Lower lobe of right lung (tissue), 2 donors: ENCODE data around the gene PIK3C3. TPM values are rescaled to one million over a fixed set of nuclear protein-coding genes. Genes with fewer than 3 reads are reported as not detected.
A peak's percentile ranks its signal among the peaks of the same experiment; 100 is the strongest.

Source experiments
- ATAC-seq, 2 donors: fragments of 200-7000 bp; cut with Tn5 transposase; one replicate each; pipeline ENCODE4 v1.9.1; 2020 to 2022; ENCODE audit warnings: mild to moderate bottlenecking in 2 of 2, moderate library complexity in 2 of 2
- DNase-seq: peaks from one replicate; pipeline ENCODE4 v3.0.0-alpha.2; 2020
- H3K27ac ChIP-seq: fragments of 200-600 bp; one replicate; pipeline ENCODE4 v1.8.0; 2022
- H3K27me3 ChIP-seq: fragments of 200-600 bp; one replicate; pipeline ENCODE4 v1.8.0; 2022; ENCODE audit warnings: low read depth
- H3K36me3 ChIP-seq: fragments of 200-600 bp; one replicate; pipeline ENCODE4 v1.8.0; 2022; ENCODE audit warnings: mild to moderate bottlenecking
- H3K4me1 ChIP-seq: fragments of 200-600 bp; one replicate; pipeline ENCODE4 v1.8.0; 2022
- H3K4me3 ChIP-seq: fragments of 200-600 bp; one replicate; pipeline ENCODE4 v1.8.0; 2022; ENCODE audit warnings: mild to moderate bottlenecking
- H3K9me3 ChIP-seq: fragments of 200-600 bp; one replicate; pipeline ENCODE4 v1.8.0; 2022
- intact Hi-C: fragments of 100-400 bp; cut with DNase I; formaldehyde crosslinking; loops from one replicate; pipeline ENCODE4 v1.11.0; 2022
- total RNA-seq: library from RNA; stranded (reverse); fragmentation: NEBNext Ultra II Directional; extraction: Animal tissue kit (Norgen Biotek cat#: 25700); gene quantifications from one replicate; pipeline ENCODE4 v1.2.1, GENCODE V29; 2021
- TF ChIP-seq, protein P1 (sequence below): fragments of 200-600 bp; IDR thresholded peaks from one replicate; pipeline ENCODE4 v1.8.0; 2022; ENCODE audit warnings: antibody characterized with exemption, mild to moderate bottlenecking
- donor health status: DM: no; HTN: yes; CAD: no; lungs with severe emphysema.

Gene PIK3C3
- total RNA-seq, 1 donor from 2014 or later = 51.2 TPM

DNA sequence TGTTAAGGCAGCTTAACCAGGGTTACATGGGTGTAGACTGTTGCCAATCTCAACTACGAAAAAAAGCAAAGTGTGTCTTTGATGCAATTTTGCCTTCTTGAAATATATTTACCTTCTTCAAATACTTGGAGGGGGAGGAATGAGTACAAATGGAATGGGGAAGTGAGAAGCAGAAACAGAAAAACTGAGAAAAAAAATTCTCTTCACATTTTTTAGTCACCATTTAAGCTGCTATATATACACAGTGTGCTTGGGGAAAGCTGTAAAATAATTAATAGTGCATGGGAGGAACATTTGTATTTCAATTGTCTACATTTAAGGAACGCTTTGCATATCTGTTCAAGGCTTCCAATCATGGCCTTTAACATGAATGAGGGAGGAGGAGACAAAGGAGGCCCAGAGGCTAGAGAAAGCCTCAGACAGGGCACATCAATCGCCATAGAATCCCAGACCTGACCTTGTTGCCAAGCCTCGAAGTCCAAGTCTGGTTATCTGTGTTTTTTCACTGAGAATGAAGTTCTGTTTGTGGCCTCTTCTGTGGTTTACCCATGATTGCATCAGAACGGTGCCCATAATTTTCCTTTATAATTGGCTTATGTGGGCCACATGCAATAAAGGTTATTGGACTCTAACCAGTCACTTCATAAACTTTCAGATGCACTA is 158.6 kb downstream of the PIK3C3 start:
- Histone ChIP-seq H3K4me1 (peaks cover 16% of the 10 kb centered on the region), H3K36me3 (no peaks in the 10 kb centered on the region), H3K9me3 (no peaks in the 10 kb centered on the region), H3K27me3 (no peaks in the 10 kb centered on the region), H3K27ac (peak overlapping the region; percentile 38), H3K4me3 (no peak overlapping the region)
- ATAC-seq (peak; percentile 35 to 66), DNase-seq (no peak)
- TF ChIP-seq, protein P1, sequence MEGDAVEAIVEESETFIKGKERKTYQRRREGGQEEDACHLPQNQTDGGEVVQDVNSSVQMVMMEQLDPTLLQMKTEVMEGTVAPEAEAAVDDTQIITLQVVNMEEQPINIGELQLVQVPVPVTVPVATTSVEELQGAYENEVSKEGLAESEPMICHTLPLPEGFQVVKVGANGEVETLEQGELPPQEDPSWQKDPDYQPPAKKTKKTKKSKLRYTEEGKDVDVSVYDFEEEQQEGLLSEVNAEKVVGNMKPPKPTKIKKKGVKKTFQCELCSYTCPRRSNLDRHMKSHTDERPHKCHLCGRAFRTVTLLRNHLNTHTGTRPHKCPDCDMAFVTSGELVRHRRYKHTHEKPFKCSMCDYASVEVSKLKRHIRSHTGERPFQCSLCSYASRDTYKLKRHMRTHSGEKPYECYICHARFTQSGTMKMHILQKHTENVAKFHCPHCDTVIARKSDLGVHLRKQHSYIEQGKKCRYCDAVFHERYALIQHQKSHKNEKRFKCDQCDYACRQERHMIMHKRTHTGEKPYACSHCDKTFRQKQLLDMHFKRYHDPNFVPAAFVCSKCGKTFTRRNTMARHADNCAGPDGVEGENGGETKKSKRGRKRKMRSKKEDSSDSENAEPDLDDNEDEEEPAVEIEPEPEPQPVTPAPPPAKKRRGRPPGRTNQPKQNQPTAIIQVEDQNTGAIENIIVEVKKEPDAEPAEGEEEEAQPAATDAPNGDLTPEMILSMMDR = no peak
- intact Hi-C loops = no loop called here

GRCh38 chr18:42114310-42114943 is 159.4 kb downstream of the PIK3C3 start:
- Histone ChIP-seq H3K36me3 (no peaks in the 10 kb centered on the region), H3K4me1 (peaks cover 16% of the 10 kb centered on the region), H3K9me3 (no peaks in the 10 kb centered on the region), H3K4me3 (no peak overlapping the region), H3K27me3 (no peaks in the 10 kb centered on the region), H3K27ac (peak overlapping the region; percentile 38)
- intact Hi-C loops = no loop called here
- ATAC-seq (peak; percentile 88 to 95), DNase-seq (no peak)
- TF ChIP-seq, protein P1 = peak; percentile 84

DNA sequence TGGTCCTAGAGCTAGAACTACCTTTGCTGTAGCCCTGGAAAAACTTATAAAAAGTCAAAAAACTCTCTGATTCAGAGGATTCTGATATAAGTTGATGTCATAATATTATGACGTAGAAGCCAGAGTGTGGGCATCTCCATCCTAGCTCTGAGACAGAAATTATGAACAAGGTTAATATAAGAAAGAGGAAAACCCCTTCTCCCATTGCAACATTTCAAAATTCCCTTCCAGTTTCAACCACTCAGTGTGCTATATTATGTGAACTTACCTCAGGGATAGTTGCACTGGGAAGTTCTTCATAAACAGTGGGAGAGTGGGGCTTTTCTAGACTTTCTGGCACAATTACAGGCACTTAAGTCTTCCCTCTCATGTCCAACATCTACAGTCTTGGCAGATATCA is 171.6 kb downstream of the PIK3C3 start:
- DNase-seq (no peak), ATAC-seq (no peak)
- no peaks in the 10 kb centered on the region for H3K36me3 ChIP-seq
- intact Hi-C loops = no loop called here
- TF ChIP-seq, protein P1 = no peak
- no peaks in the 10 kb centered on the region for H3K4me1 ChIP-seq
- no peak overlapping the region for H3K4me3 ChIP-seq
- no peaks in the 10 kb centered on the region for H3K27me3 ChIP-seq
- no peak overlapping the region for H3K27ac ChIP-seq
- no peaks in the 10 kb centered on the region for H3K9me3 ChIP-seq

DNA sequence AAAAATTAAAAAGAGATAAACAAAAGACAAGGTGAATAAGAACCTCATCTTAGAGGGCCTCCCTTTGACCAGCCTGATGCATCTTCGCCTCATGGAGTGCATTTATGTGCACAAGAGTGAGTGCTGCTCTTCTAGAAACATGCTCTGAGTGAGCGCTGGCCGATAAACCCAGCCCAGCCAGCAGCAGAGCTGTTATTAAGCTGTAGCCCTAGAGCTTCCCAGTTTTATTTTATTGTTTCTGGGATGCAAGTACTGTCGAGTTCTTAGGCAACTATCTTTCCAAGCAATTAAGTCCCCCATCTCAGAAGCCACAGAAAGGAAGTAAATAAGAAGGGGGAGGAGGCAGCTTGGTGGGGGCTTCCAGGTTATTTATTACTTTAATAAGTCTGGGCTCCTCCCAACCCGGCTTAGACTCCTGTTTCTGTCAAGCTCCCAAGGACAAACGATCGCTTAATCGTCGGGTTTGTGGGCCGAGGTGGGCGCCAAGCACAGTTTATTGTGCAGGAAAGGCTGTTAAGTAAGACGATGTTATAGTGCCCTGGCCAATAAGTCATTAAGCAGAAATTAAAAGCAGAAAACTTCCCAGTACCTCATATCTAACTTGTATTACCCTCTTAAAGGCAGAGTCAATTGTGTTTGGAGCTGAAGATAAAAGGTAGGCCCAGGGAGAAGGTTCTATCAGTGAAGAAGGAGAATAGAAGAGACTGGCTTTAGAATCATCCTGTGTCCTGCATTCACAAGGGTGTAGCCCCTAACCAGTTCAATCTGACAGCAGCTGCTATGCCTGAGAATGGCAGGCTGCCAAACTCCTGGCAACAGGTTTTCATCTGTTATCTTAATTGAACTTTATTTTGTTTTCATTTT is 176.3 kb downstream of the PIK3C3 start:
- intact Hi-C loops = no loop called here
- DNase-seq = no peak

GRCh38 chr18:42131930-42132244 is 176.9 kb downstream of the PIK3C3 start:
- no peaks in the 10 kb centered on the region for H3K4me1 ChIP-seq
- H3K9me3 ChIP-seq = no peaks in the 10 kb centered on the region
- ATAC-seq (no peak), DNase-seq (no peak)
- intact Hi-C loops = no loop called here
- TF ChIP-seq, protein P1 = no peak
- H3K36me3 ChIP-seq = no peaks in the 10 kb centered on the region
- H3K27ac ChIP-seq = no peak overlapping the region
- no peaks in the 10 kb centered on the region for H3K27me3 ChIP-seq
- H3K4me3 ChIP-seq = no peak overlapping the region

More for the DNA sequence above, 176.3 kb downstream of the PIK3C3 start:
- Histone ChIP-seq H3K4me3 (no peak overlapping the region), H3K4me1 (no peaks in the 10 kb centered on the region), H3K27me3 (no peaks in the 10 kb centered on the region), H3K36me3 (no peaks in the 10 kb centered on the region), H3K9me3 (no peaks in the 10 kb centered on the region), H3K27ac (no peak overlapping the region)
- TF ChIP-seq, protein P1 = no peak
- no peak for ATAC-seq
